SK-N-SH treated with all-trans-retinoic acid at 6 μM for 48 hours (cell line): Measurements from ENCODE around the gene FYN.
A peak's percentile ranks its signal among the peaks of the same experiment; 100 is the strongest.

Source experiments
- ATAC-seq: fragments of 200-7000 bp; cut with Tn5 transposase; 3 replicates; pipeline ENCODE4 v1.9.1; 2020; ENCODE audit warnings: mild to moderate bottlenecking, moderate library complexity
- ARNTL ChIP-seq: fragments of 450-650 bp; formaldehyde crosslinking; IDR thresholded peaks from 2 replicates; pipeline ENCODE4 v1.5.0; 2020; ENCODE audit warnings: low read depth, mild to moderate bottlenecking, moderate library complexity, borderline replicate concordance
- BACH2 ChIP-seq: fragments of 250-450 bp; sonication (Bioruptor Pico); IDR thresholded peaks from 2 replicates; pipeline ENCODE4 v1.9.0; 2021; ENCODE audit warnings: mild to moderate bottlenecking, borderline replicate concordance
- CREB5 ChIP-seq: fragments of 250-450 bp; sonication (Bioruptor Pico); IDR thresholded peaks from 2 replicates; pipeline ENCODE4 v1.5.1; 2020; ENCODE audit warnings: low read depth, mild to moderate bottlenecking, moderate library complexity
- CSDC2 ChIP-seq: fragments of 250-450 bp; sonication (Bioruptor Pico); IDR thresholded peaks from 2 replicates; pipeline ENCODE4 v1.5.0; 2020; ENCODE audit warnings: mild to moderate bottlenecking, moderate library complexity
- CSRNP3 ChIP-seq: fragments of 250-450 bp; sonication (Bioruptor Pico); IDR thresholded peaks from 2 replicates; pipeline ENCODE4 v1.5.1; 2021; ENCODE audit warnings: mild to moderate bottlenecking, moderate library complexity
- ESRRG ChIP-seq: fragments of 250-450 bp; sonication (Bioruptor Pico); IDR thresholded peaks from 2 replicates; pipeline ENCODE4 v1.6.1; 2021; ENCODE audit warnings: mild to moderate bottlenecking
- GLIS3 ChIP-seq: fragments of 250-450 bp; sonication (Bioruptor Pico); IDR thresholded peaks from 2 replicates; pipeline ENCODE4 v1.5.0; 2020; ENCODE audit warnings: mild to moderate bottlenecking, moderate library complexity
- ISL1 ChIP-seq: fragments of 250-450 bp; sonication (Bioruptor Pico); IDR thresholded peaks from 2 replicates; pipeline ENCODE4 v2.1.2; 2022; ENCODE audit warnings: mild to moderate bottlenecking, moderate library complexity
- OSR1 ChIP-seq: fragments of 250-450 bp; sonication (Bioruptor Pico); IDR thresholded peaks from 2 replicates; pipeline ENCODE4 v1.8.0; 2022; ENCODE audit warnings: moderate library complexity, mild to moderate bottlenecking, inconsistent platforms
- PATZ1 ChIP-seq: fragments of 250-450 bp; sonication (Bioruptor Pico); IDR thresholded peaks from 2 replicates; pipeline ENCODE4 v1.8.0; 2020; ENCODE audit warnings: mild to moderate bottlenecking, moderate library complexity, borderline replicate concordance
- POU6F1 ChIP-seq: fragments of 250-450 bp; sonication (Bioruptor Pico); IDR thresholded peaks from 2 replicates; pipeline ENCODE4 v1.8.0; 2021; ENCODE audit warnings: low read depth, mild to moderate bottlenecking, moderate library complexity, borderline replicate concordance
- PPARA ChIP-seq: fragments of 250-450 bp; sonication (Bioruptor Pico); IDR thresholded peaks from 2 replicates; pipeline ENCODE4 v1.5.0; 2020; ENCODE audit warnings: mild to moderate bottlenecking, borderline replicate concordance
- RARB ChIP-seq: fragments of 250-450 bp; sonication (Bioruptor Pico); IDR thresholded peaks from 2 replicates; pipeline ENCODE4 v1.8.0; 2021; ENCODE audit warnings: mild to moderate bottlenecking, moderate library complexity
- TCF4 ChIP-seq: fragments of 250-450 bp; sonication (Bioruptor Pico); IDR thresholded peaks from 2 replicates; pipeline ENCODE4 v1.8.0; 2021; ENCODE audit warnings: mild to moderate bottlenecking, moderate library complexity, borderline replicate concordance
- TSHZ2 ChIP-seq: fragments of 250-450 bp; sonication (Bioruptor Pico); IDR thresholded peaks from 2 replicates; pipeline ENCODE4 v1.5.0; 2020; ENCODE audit warnings: mild to moderate bottlenecking, moderate library complexity
- ZC3H10 ChIP-seq: fragments of 250-450 bp; sonication (Bioruptor Pico); IDR thresholded peaks from 2 replicates; pipeline ENCODE4 v1.5.1; 2021; ENCODE audit warnings: mild to moderate bottlenecking, moderate library complexity
- ZFP30 ChIP-seq: fragments of 450-650 bp; formaldehyde crosslinking; IDR thresholded peaks from 2 replicates; pipeline ENCODE4 v1.5.0; 2022; ENCODE audit warnings: mild to moderate bottlenecking, moderate library complexity
- ZNF565 ChIP-seq: fragments of 450-650 bp; formaldehyde crosslinking; conservative IDR thresholded peaks from 2 replicates; pipeline ENCODE4 v1.5.0; 2020; ENCODE audit warnings: low read depth, mild to moderate bottlenecking, moderate library complexity

FYN gene

GRCh38 chr6:111657146-111657545 lies 216.1 kb downstream of the FYN start:
- peak; percentile 51; the same call in 1 of the 2 replicates for TF ChIP-seq PATZ1 (CRISPR knock-in tag)
- no peak for TF ChIP-seq ARNTL (CRISPR knock-in tag)
- TF ChIP-seq OSR1 (CRISPR knock-in tag) = no peak
- no peak for TF ChIP-seq CSRNP3 (CRISPR knock-in tag)
- TF ChIP-seq POU6F1 (CRISPR knock-in tag) = no peak
- no peak for TF ChIP-seq GLIS3 (CRISPR knock-in tag)
- 0 out of 2 replicates have a peak, but pooled peaks have one; percentile 24 for TF ChIP-seq ZC3H10 (CRISPR knock-in tag)
- TF ChIP-seq ISL1 (CRISPR knock-in tag) = peak; percentile 85
- TF ChIP-seq CREB5 = peak; percentile 69; the same call in 1 of the 2 replicates
- no peak for TF ChIP-seq RARB (CRISPR knock-in tag)
- ATAC-seq = peak; percentile 71

GRCh38 chr6:111653979-111654378 lies 219.3 kb downstream of the FYN start:
- no peak for ATAC-seq
- no peak for TF ChIP-seq BACH2 (CRISPR knock-in tag)
- no peak for TF ChIP-seq RARB (CRISPR knock-in tag)
- no peak for TF ChIP-seq OSR1 (CRISPR knock-in tag)
- no peak for TF ChIP-seq ZNF565 (CRISPR knock-in tag)
- TF ChIP-seq CREB5 = no peak
- no peak for TF ChIP-seq ESRRG (CRISPR knock-in tag)
- no peak for TF ChIP-seq TCF4 (CRISPR knock-in tag)
- no peak for TF ChIP-seq CSDC2 (CRISPR knock-in tag)
- TF ChIP-seq GLIS3 (CRISPR knock-in tag) = no peak
- TF ChIP-seq TSHZ2 (CRISPR knock-in tag) = no peak
- no peak for TF ChIP-seq PPARA (CRISPR knock-in tag)
- TF ChIP-seq PATZ1 (CRISPR knock-in tag) = no peak
- TF ChIP-seq ZFP30 (CRISPR knock-in tag) = no peak
- TF ChIP-seq, all 23 proteins: peak for 0
